Retina (tissue), 1 donor: ENCODE data around the gene PIAS4.

ENCODE experiments used
- DNase-seq: peaks from one replicate; pipeline ENCODE4 v3.0.0-alpha.2; 2016

The PIAS4 gene

DNA sequence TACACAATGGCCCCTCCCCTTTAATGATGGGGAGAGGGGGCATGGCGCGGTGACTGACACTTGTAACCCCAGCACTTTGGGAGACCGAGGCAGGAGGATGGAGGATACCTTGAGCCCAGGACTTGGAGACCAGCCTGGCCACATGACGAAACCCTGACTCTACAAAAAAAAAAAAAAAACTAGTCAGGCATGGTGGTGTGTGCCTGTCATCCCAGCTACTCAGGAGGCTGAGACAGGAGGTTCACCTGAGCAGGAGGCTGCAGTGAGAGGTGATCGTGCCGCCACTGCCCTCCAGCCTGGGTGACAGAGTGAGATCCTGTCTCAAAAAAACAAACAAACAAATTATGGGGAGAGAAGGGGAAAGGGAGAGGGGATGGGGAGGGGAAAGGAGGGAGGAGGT lies 72.9 kb downstream of the PIAS4 start:
- no peak for DNase-seq

DNA sequence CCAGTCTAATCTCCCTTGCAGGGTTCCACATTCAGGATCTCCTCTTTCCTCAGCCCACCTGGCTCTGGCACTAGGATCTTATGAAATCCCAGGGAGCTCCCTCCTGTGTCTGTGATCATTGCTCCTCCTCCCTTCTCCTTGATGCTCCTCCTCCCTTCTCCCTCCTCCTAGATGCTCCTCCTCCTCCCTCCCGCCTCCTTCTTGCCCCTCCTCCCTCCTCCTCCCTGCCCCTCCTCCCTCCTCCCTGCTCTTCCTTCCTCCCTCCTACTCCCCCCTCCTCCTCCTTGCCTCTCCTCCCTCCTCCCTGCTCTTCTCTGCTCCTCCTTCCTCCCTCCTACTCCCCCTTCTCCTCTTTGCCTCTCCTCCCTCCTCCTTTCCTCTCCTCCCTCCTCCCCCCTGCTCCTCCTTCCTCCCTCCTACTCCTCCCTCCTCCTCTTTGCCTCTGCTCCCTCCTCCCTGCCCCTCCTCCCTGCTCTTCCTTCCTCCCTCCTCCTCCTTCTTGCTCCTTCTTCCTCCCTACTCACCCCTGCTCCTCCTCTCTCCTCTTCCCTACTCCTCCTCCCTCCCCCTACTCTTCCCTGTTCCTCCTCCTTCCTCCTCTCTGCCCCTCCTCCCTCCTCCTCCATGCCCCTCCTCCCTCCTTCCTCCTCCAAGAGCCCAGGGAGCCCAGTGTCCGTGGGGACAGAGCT lies 74.0 kb downstream of the PIAS4 start:
- no peak for DNase-seq

DNA sequence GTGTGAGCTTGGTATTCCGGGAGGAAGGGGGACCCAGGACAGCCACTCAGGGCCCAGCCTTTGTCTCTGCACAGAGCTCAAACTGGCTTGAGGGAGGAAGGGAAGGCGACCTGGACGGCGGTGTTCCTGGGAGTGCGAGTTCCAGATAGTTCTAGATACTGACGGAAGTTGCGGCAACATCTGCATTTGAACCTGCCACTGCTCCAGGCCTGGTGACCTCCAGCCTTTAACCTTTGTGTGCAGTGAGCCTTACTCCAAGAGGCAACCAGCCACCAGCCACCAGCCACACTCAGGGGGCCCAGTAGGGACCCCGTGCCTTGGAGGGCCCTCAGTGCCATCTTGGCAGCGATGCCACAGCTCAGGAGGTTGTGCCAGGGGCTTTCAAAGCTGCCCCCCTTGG lies 74.6 kb downstream of the PIAS4 start:
- DNase-seq, result no peak

DNA sequence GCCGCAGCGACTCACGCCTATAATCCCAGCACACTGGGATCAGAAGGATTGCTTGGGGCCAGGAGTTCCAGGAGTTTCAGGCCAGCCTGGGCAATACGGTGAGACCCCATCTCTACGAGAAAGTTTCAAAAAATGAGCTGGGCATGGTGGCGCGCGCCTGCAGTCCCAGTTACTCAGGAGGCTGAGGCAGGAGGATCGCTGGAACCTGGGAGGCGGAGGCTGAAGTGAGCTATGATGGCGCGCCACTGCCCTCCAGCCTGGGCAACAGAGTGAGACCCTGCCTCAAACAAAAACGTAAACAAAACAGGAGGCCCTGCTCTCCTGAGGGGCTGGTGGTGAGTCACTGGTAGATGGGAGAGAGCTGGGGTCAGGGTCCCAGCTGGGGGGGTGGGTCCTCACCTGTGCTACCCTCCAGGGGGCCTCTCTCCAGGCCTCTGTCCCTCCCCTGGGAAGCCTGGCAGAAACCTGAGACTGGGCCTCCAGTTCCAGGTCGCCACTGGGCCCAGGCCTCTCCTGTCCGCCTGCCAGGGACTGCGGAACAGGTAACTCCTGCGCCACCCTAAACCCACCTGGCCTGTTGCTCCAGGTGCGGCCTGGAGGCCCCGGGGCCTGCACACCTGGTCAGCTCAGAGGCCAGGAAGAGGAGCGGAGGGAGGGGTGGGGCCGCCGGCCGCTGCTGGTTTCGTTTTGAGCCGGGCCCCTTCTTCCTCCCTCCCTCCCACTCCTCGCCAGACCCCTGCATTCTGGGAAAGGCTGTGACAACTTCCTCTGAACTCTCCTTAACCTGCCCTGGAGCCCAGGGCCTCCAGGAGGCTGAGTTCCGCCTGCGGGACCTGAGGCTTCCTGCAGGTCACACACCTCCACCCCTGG lies 76.4 kb downstream of the PIAS4 start:
- no peak for DNase-seq

DNA sequence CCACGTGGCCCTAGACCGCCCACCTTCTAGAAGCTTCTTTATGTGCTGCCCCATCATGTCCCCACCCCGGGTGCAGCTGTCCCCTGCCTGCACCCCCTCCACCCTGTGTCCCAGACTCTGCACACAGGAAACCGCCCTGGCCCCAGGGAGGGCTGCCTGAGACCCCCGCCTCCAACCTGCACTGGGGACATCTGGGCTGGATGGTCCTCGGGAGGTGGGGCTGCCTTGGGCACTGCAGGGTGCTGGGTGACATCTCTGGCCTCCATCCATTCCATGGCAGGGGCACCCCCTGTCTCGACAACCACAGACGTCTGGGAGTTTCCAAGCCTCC lies 77.0 kb downstream of the PIAS4 start:
- no peak for DNase-seq

DNA sequence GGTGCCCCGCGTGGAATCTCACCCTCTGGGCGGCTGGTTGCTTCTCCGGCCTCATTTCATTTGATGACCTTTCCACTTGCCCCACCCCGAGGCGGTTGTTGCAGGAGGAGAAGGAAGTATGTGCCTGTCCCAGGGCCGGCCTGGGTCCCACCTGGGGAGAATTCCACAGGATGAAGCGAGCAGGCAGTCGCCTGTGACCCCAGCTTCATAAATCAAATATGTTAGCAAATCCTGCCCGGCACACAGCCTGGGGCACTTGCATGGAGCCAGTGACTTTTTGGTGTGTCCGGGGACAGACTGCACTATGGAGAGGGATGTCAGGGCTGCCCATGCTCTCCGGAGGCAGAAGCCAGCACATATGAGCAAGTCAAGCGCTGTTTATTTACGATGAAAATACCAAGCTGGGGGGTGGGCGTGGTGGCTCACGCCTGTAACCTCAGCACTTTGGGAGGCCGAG lies 78.9 kb downstream of the PIAS4 start:
- no peak for DNase-seq

DNA sequence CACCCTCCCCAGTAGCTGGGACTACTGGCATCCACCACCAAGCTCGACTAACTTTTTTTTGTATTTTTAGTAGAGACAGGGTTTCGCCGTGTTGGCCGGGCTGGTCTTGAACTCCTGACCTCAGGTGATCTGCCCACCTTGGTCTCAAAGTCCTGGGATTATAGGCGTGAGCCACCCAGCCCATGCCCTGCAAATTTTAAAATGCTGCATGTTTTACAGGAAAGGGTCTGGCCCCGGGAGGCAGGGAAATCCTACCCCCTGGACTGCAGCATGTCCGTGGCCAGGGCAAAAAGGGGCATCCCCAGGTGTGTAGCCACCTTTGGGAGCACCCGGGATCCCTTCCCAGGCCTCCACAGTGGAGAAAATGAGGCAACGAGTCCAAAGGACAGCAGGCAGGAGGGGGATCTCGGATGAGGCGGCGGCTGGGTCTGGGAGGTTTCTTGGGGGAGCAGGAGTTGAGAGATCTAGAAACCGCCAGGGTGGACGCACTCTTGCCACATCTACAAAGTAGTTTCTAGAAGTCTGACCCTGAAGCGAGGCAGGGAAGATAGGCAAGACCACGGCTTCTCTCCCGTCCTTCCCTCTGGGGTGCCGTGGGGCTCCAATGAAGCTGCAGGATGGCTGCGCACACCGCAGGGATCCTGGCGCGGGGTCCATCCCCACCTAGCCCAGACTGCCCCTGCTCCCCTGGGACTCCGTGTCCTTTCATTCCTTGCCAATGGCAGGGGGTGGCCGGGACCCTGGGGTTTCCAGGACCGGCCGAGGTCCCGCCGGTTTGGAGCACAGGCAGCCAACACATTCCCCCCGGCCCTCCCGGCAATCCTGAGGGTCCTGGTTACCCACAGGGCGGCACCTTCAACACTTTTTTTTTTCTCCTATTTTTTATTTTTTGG lies 80.5 kb downstream of the PIAS4 start:
- no peak for DNase-seq

DNA sequence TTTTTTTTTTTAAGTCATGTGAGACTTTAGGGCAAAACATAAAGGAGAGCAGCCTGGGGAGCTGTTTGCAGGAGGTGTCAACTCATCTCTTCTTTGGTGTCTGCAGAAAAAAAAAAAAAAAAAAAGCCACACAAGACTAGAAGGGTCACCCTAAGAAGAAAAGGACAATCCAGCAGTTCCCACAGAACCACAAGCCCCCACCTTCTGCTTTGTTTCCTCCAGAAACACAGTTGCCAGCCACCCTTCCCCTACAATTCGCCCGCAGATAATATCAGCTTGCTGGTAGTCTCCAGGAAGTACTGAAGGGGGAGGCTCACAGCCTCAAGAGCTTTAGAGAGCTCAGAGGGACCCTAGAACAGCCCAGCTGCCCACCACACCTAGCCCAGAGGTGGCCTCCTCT lies 81.4 kb downstream of the PIAS4 start:
- DNase-seq, result no peak
